Astrocyte of the spinal cord (primary cell): ENCODE measurements around the gene POFUT1.
"Not testable (repeated sequence)": the region's sequence is repeated elsewhere in the genome, so short reads cannot be mapped to it uniquely, and the experiment has no call there.

Source experiments
- DNase-seq: peaks from one replicate; pipeline ENCODE4 v3.0.0; 2011; ENCODE audit warnings: low read depth, low spot score
- H3K4me3 ChIP-seq: 2 replicates; pipeline ENCODE4 v1.5.1; 2011; ENCODE audit warnings: low read depth, mild to moderate bottlenecking, low read length, moderate library complexity
- in situ Hi-C: cut with HindIII; loops from 2 replicates; pipeline ENCODE4 v1.10.0; 2017; ENCODE audit warnings: low sequenced_read_pairs
- TF ChIP-seq, protein P1 (sequence below): IDR thresholded peaks from 2 replicates; pipeline ENCODE4 v1.5.1; 2012; ENCODE audit warnings: low read depth, mild to moderate bottlenecking, low read length, inconsistent platforms

Gene POFUT1

DNA sequence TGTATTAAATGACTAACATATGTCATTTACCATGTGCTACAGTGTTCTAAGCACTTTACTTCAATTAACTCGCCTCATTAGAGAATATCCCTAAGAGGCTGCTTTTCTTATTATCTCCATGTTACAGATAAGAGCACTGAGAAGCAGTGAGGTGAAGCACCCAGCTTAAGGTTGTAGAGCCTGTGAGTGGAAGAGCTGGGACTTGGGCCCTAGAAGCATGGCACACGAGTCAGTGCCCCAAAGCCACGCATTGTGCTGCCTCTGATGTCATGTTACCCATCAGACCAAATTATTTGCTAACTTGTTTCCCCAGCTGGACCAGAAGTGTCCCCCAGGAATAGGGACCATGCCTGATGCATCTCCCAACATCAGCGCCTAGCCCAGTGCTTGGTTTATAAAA is 34.1 kb downstream of the POFUT1 start:
- TF ChIP-seq, protein P1, sequence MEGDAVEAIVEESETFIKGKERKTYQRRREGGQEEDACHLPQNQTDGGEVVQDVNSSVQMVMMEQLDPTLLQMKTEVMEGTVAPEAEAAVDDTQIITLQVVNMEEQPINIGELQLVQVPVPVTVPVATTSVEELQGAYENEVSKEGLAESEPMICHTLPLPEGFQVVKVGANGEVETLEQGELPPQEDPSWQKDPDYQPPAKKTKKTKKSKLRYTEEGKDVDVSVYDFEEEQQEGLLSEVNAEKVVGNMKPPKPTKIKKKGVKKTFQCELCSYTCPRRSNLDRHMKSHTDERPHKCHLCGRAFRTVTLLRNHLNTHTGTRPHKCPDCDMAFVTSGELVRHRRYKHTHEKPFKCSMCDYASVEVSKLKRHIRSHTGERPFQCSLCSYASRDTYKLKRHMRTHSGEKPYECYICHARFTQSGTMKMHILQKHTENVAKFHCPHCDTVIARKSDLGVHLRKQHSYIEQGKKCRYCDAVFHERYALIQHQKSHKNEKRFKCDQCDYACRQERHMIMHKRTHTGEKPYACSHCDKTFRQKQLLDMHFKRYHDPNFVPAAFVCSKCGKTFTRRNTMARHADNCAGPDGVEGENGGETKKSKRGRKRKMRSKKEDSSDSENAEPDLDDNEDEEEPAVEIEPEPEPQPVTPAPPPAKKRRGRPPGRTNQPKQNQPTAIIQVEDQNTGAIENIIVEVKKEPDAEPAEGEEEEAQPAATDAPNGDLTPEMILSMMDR: no peak
- no peak for DNase-seq
- in situ Hi-C loops: no loop called here
- H3K4me3 ChIP-seq: no peak overlapping the region

DNA sequence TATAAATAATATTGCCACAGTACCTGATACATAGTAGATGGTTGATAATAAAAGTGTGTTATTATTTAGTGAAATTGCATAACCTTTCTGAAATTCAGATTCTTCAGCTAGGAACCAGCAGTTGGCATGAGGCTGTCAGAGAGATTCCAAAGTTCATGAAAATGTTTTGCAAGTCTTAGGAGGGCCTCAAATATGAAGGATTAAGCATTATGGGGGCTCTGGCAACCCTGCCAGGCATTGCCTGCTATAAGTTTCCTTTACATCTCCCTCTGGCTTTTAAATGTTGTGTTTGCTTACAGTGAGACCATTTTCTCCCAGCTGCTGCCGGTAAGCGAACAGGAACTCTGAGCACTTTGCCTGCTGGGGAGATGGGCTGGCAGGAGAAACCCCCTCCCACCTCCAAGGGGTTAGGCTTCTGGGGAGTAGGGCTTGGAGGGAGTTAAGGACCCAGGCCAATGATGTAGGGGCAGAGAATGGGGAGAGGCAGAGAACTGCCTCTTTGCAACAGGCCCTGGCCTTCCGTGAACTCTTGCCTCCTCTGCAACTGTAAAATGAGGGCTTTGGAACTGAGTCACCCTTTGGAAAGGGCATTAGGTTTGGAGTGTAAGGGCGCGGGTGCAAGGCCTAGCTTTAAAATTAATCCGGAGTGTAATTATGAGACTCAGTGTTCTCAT is 36.6 kb downstream of the POFUT1 start:
- TF ChIP-seq, protein P1: no peak
- no peak for DNase-seq
- in situ Hi-C loops: no loop called here
- no peak overlapping the region for H3K4me3 ChIP-seq

DNA sequence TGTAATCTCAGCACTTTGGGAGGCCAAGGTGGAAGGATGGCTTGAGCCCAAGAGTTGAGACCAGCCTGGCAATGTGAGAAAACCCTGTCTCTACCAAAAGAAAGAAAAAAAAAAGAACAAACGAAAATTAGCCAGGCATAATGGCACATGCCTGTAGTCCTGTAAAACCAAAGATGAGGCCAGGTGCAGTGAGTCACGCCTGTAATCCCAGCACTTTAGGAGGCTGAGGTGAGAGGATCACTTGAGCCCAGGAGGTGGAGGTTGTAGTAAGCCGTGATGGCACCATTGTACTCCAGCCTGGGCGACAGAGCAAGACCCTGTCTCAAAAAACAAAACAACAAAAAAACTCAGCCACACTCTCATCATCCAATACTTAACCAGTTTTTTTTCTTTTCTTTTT is 37.3 kb downstream of the POFUT1 start:
- in situ Hi-C loops: no loop called here
- TF ChIP-seq, protein P1: no peak
- H3K4me3 ChIP-seq: no peak overlapping the region
- DNase-seq: no peak

DNA sequence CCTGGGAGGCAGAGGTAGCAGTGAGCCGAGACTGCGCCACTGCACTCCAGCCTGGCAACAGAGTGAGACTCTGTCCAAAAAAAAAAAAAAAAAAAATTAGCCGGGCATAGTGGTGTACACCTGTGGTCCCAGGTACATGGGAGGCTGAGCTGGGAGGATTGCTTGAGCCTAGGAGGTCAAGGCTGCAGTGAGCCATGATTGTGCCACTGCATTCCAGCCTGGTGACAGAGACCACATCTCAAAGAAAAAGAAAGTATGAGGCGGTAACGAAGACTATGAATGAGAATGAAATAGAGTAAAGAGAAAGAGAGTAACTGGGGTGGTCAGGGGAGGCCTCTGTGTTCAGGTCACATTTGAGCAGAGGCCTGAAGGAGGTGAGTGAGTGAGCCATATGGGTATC is 38.5 kb downstream of the POFUT1 start:
- DNase-seq, in situ Hi-C loops, H3K4me3 ChIP-seq: not testable (repeated sequence)

DNA sequence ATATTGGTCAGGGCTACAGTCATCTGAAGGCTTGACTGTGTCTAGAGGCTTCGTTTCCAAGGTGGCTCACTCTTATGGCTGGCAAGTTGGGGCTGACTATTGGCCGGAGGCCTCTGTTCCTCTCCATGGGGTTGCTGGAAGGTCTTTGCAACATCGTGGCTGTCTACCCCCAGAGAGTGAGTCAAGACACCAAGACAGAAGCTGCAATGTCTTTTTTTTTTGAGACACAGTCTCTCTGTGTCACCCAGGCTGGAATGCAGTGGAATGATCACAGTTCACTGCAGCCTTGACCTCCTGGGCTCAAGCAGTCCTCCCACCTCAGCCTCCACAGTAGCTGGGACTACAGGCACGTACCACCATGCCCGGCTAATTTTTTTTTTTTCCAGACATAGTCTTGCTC is 40.4 kb downstream of the POFUT1 start:
- no peak for DNase-seq
- no peak overlapping the region for H3K4me3 ChIP-seq
- in situ Hi-C loops: no loop called here
- TF ChIP-seq, protein P1: no peak

DNA sequence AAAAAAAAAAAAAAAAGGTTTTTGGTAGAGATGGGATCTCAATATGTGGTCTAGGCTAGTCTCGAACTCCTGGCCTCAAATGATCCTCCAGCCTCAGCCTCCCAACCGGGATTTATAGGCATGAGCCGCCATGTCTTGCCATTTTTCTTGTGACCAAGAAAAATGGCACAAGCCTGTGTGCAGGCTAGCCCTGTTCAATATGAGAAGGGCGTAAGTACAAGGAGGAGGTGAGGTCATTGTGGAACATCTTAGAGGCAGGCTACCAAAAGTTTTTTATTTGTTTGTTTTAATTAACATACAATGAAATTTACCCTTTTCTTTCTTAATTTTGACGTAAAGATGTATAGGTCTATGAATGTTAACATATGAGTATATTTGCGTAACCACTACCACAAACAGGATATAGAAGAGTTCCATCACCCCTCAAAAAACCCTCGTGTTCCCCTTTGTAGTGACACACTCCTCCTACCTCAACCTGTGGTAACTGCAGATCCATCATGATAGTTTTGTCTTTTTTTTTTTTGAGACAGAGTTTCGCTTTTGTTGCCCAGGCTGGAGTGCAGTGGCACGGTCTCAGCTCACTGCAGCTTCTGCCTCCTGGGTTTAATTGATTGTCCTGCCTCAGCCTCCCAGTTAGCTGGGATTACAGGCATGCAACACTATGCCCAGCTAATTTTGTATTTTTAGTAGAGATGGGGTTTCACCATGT is 41.5 kb downstream of the POFUT1 start:
- H3K4me3 ChIP-seq: no peak overlapping the region
- TF ChIP-seq, protein P1: no peak
- no peak for DNase-seq
- in situ Hi-C loops: no loop called here

DNA sequence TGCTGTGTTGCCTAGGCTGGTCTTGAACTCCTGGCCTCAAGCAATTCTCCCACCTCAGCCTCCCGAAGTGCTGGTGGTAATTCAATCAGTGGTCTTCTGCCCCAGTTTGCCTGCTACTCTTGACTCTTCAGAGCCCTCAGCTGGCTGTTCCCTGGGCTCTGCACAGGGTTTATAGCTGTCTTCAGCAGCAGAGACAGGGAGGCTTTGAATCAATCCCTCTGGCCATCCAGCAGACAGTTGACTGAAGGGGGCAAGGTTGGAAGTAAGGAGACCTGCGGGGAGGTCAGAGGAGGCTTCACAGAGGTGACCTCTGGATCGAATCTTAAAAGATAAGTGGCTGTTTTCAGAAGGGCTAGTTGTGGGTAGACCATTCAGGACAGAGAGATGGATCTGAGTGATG is 43.8 kb downstream of the POFUT1 start:
- no peak overlapping the region for H3K4me3 ChIP-seq
- no peak for DNase-seq
- TF ChIP-seq, protein P1: no peak
- in situ Hi-C loops: no loop called here
